Measurements from ENCODE around the gene CMIP. TPM values are rescaled to one million over a fixed set of nuclear protein-coding genes. Genes with fewer than 3 reads are reported as not detected.

CMIP gene
- polyA plus RNA-seq, 1 donor from 2014 or later: 15.1 TPM

GRCh38 chr16:81415751-81416150 is 28.9 kb upstream of the CMIP start:
- Histone ChIP-seq H3K4me2 (ENCODE audit: low read length) (peak overlapping the region; percentile 19), H4K20me1 (ENCODE audit: insufficient read depth) (no peaks in the 10 kb centered on the region), H3K4me3 (ENCODE audit: low read length) (peak overlapping the region; percentile 45), H3K9me2 (ENCODE audit: insufficient read depth, low read length) (no peaks in the 10 kb centered on the region), H3K79me2 (replicated peaks; ENCODE audit: insufficient read depth, low read length) (no peaks in the 10 kb centered on the region), H3K9me3 (ENCODE audit: low read length) (no peaks in the 10 kb centered on the region), H3K9ac (ENCODE audit: low read length) (peak overlapping the region; percentile 53), H3K27ac (ENCODE audit: low read length) (peak overlapping the region; percentile 59), H3F3A (ENCODE audit: insufficient read depth, low read length, poor library complexity, severe bottlenecking) (no peaks in the 10 kb centered on the region), H2AFZ (ENCODE audit: low read depth, low read length) (no peak overlapping the region), H3K27me3 (ENCODE audit: insufficient read depth, low read depth, low read length) (no peaks in the 10 kb centered on the region), H3K36me3 (ENCODE audit: insufficient read depth, low read length) (no peaks in the 10 kb centered on the region)
- TF ChIP-seq EP300 (conservative IDR thresholded peaks at IDR 0.05; ENCODE audit: poor library complexity, severe bottlenecking): peak; percentile 32
- no peak for TF ChIP-seq SMC3 (conservative IDR thresholded peaks at IDR 0.05; ENCODE audit: poor library complexity)
- no peak for TF ChIP-seq EZH2 (IDR thresholded peaks at IDR 0.05; ENCODE audit: borderline replicate concordance, insufficient read depth, low read length, poor library complexity, severe bottlenecking)
- peak; percentile 52 for TF ChIP-seq POLR2AphosphoS5 (IDR thresholded peaks at IDR 0.05)
- peak; percentile 42 for TF ChIP-seq RAD21 (conservative IDR thresholded peaks at IDR 0.05)
- no peak for TF ChIP-seq REST (IDR thresholded peaks at IDR 0.05; ENCODE audit: borderline replicate concordance)

GRCh38 chr16:81416749-81417148 is 27.9 kb upstream of the CMIP start:
- Histone ChIP-seq H3K27me3 (ENCODE audit: insufficient read depth, low read depth, low read length) (no peaks in the 10 kb centered on the region), H3K27ac (ENCODE audit: low read length) (peak overlapping the region; percentile 59), H2AFZ (ENCODE audit: low read depth, low read length) (no peak overlapping the region), H3K4me3 (ENCODE audit: low read length) (no peak overlapping the region), H4K20me1 (ENCODE audit: insufficient read depth) (no peaks in the 10 kb centered on the region), H3K4me2 (ENCODE audit: low read length) (no peak overlapping the region), H3K9me2 (ENCODE audit: insufficient read depth, low read length) (no peaks in the 10 kb centered on the region), H3K79me2 (replicated peaks; ENCODE audit: insufficient read depth, low read length) (no peaks in the 10 kb centered on the region), H3K36me3 (ENCODE audit: insufficient read depth, low read length) (no peaks in the 10 kb centered on the region), H3K9ac (ENCODE audit: low read length) (no peak overlapping the region), H3F3A (ENCODE audit: insufficient read depth, low read length, poor library complexity, severe bottlenecking) (no peaks in the 10 kb centered on the region), H3K9me3 (ENCODE audit: low read length) (no peaks in the 10 kb centered on the region)
- no peak for TF ChIP-seq MXI1 (conservative IDR thresholded peaks at IDR 0.05; ENCODE audit: poor library complexity, severe bottlenecking)
- no peak for TF ChIP-seq REST (IDR thresholded peaks at IDR 0.05; ENCODE audit: borderline replicate concordance)
- TF ChIP-seq POLR2AphosphoS5 (IDR thresholded peaks at IDR 0.05): no peak
- no peak for TF ChIP-seq EP300 (conservative IDR thresholded peaks at IDR 0.05; ENCODE audit: poor library complexity, severe bottlenecking)
- no peak for TF ChIP-seq CTCF (IDR thresholded peaks at IDR 0.05; ENCODE audit: poor library complexity, severe bottlenecking)
- no peak for TF ChIP-seq TAF1 (IDR thresholded peaks at IDR 0.05; ENCODE audit: low read depth)
- TF ChIP-seq RAD21 (conservative IDR thresholded peaks at IDR 0.05): no peak
- TF ChIP-seq EZH2 (IDR thresholded peaks at IDR 0.05; ENCODE audit: borderline replicate concordance, insufficient read depth, low read length, poor library complexity, severe bottlenecking): no peak
